Kidney (tissue), 14 donors: ENCODE results near the gene PKD1. TPM values are rescaled to one million over a fixed set of nuclear protein-coding genes. Genes with fewer than 3 reads are reported as not detected.

Experiments
- DNase-seq, 5 donors: peaks; one replicate each; pipeline ENCODE4 v3.0.0-alpha.2; 2013 to 2020
- FAIRE-seq: peaks from 2 replicates; lab custom pipeline; 2012; peaks lifted over from hg19 to GRCh38; lab: Jason Lieb, UNC
- H3K27ac ChIP-seq, 2 donors: one replicate each; pipeline ENCODE4 v1.7.0; 2013; ENCODE audit warnings: low read depth in 2 of 2, low read length in 2 of 2, inconsistent platforms in 1 of 2
- H3K27me3 ChIP-seq: one replicate; pipeline ENCODE4 v1.7.1; 2013; ENCODE audit warnings: low read length, inconsistent platforms; ENCODE audit not compliant: control insufficient read depth, insufficient read depth
- H3K36me3 ChIP-seq, 3 donors: one replicate each; pipeline versions ENCODE4 v1.7.0 to v1.7.1; 2013; ENCODE audit warnings: low read length in 3 of 3, control low read depth in 1 of 3, inconsistent platforms in 1 of 3; ENCODE audit not compliant: insufficient read depth in 3 of 3, control insufficient read depth in 2 of 3
- H3K4me1 ChIP-seq, 3 donors: one replicate each; pipeline versions ENCODE4 v1.7.0 to v1.7.1; 2013; ENCODE audit warnings: low read length in 3 of 3, inconsistent platforms in 1 of 3, low read depth in 1 of 3; ENCODE audit not compliant: control insufficient read depth in 2 of 3, insufficient read depth in 2 of 3
- H3K4me3 ChIP-seq, 3 donors: one replicate each; pipeline versions ENCODE4 v1.7.0 to v1.8.1; 2013; ENCODE audit warnings: low read length in 3 of 3, control low read depth in 1 of 3, inconsistent platforms in 1 of 3
- H3K9ac ChIP-seq, 3 donors: one replicate each; pipeline versions ENCODE4 v1.7.0 to v1.7.1; 2013; ENCODE audit warnings: low read length in 3 of 3, control low read depth in 1 of 3, inconsistent platforms in 1 of 3
- H3K9me3 ChIP-seq, 3 donors: one replicate each; pipeline versions ENCODE4 v1.7.0 to v1.7.1; 2013; ENCODE audit warnings: low read length in 3 of 3, control low read depth in 1 of 3, inconsistent platforms in 1 of 3; ENCODE audit not compliant: control insufficient read depth in 2 of 3, insufficient read depth in 1 of 3
- intact Hi-C: fragments of 100-400 bp; cut with DNase I; formaldehyde crosslinking; loops from one replicate; pipeline ENCODE4 v1.11.1; 2022
- polyA plus RNA-seq: library from polyadenylated mRNA; stranded (reverse); fragments of 350-450 nt; fragmentation: Illumina TruSeq; extraction: RNeasy Lipid Tissue Mini Kit (QIAGEN cat#74804); gene quantifications from one replicate; pipeline ENCODE4 v1.2.3, GENCODE V29; 2014; ENCODE audit warnings: low read depth, low replicate concordance; ENCODE audit not compliant: insufficient read depth
- total RNA-seq: library from RNA; stranded (reverse); fragmentation: NEBNext Ultra II Directional; extraction: Animal tissue kit (Norgen Biotek cat#: 25700); gene quantifications from one replicate; pipeline ENCODE4 v1.2.1, GENCODE V29; 2021
- TF ChIP-seq, protein P1 (sequence below): IDR thresholded peaks from 3 replicates; pipeline ENCODE4 v1.5.1; 2012; ENCODE audit warnings: mild to moderate bottlenecking, moderate library complexity, borderline replicate concordance; ENCODE audit not compliant: insufficient read depth; ENCODE audit errors: extremely low read depth
- donor health status: control.
- donor health status: control.
- donor health status: control.
- donor health status: control.
- donor health status: control.
- donor health status: DM: yes; HTN: yes; CAD: no.
- donor health status: Normal renal cell carcinoma (clear cell type).

PKD1 gene
- total and polyA plus RNA-seq, 2 donors from 2014 or later, result 16.2 to 88.3 TPM

DNA sequence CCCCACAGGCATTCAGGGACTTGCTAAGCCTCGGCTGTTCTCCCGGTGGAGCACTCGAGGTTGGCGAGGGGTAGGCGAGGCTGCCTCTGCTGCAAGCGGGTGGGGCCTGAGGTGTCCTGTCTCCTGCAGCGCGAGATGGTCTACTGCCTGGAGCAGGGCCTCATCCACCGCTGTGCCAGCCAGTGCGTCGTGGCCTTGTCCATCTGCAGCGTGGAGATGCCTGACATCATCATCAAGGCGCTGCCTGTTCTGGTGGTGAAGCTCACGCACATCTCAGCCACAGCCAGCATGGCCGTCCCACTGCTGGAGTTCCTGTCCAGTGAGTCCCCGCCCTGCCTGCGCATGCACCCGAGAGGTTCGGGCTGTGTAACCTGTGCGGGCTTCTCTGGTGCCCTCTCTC is 61.6 kb downstream of the PKD1 start:
- TF ChIP-seq, protein P1, sequence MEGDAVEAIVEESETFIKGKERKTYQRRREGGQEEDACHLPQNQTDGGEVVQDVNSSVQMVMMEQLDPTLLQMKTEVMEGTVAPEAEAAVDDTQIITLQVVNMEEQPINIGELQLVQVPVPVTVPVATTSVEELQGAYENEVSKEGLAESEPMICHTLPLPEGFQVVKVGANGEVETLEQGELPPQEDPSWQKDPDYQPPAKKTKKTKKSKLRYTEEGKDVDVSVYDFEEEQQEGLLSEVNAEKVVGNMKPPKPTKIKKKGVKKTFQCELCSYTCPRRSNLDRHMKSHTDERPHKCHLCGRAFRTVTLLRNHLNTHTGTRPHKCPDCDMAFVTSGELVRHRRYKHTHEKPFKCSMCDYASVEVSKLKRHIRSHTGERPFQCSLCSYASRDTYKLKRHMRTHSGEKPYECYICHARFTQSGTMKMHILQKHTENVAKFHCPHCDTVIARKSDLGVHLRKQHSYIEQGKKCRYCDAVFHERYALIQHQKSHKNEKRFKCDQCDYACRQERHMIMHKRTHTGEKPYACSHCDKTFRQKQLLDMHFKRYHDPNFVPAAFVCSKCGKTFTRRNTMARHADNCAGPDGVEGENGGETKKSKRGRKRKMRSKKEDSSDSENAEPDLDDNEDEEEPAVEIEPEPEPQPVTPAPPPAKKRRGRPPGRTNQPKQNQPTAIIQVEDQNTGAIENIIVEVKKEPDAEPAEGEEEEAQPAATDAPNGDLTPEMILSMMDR, result no peak
- H3K9me3 ChIP-seq, result no peaks in the 10 kb centered on the region
- H3K27ac ChIP-seq, result no peak overlapping the region
- DNase-seq (no peak), FAIRE-seq (no peak)
- H3K4me3 ChIP-seq, result no peak overlapping the region
- H3K27me3 ChIP-seq, result no peaks in the 10 kb centered on the region
- no peaks in the 10 kb centered on the region for H3K4me1 ChIP-seq
- peaks cover 0 to 38% (median 10%) of the 10 kb centered on the region in 3 donors for H3K36me3 ChIP-seq
- no peak overlapping the region for H3K9ac ChIP-seq
- intact Hi-C loops, result no loop called here

DNA sequence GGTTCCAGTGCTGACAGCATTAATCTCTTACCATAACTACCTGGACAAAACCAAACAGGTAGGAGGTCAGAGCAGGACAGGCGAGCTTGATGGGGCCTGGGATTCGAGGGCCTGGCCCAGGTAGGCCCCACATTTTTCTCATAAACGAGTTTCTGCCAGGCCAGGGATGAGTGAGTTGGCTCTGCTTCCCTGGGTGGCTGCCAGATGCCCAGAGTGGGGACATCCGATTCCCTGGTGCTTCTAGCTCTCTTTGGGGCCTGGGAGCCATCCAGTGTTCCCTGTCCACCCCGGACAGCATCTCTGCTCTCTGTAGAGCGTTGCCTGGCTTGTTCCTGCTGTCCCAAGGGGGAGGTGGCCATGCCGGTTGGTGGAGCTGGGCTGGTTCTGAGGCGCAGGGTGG is 62.8 kb downstream of the PKD1 start:
- DNase-seq, result no peak

DNA sequence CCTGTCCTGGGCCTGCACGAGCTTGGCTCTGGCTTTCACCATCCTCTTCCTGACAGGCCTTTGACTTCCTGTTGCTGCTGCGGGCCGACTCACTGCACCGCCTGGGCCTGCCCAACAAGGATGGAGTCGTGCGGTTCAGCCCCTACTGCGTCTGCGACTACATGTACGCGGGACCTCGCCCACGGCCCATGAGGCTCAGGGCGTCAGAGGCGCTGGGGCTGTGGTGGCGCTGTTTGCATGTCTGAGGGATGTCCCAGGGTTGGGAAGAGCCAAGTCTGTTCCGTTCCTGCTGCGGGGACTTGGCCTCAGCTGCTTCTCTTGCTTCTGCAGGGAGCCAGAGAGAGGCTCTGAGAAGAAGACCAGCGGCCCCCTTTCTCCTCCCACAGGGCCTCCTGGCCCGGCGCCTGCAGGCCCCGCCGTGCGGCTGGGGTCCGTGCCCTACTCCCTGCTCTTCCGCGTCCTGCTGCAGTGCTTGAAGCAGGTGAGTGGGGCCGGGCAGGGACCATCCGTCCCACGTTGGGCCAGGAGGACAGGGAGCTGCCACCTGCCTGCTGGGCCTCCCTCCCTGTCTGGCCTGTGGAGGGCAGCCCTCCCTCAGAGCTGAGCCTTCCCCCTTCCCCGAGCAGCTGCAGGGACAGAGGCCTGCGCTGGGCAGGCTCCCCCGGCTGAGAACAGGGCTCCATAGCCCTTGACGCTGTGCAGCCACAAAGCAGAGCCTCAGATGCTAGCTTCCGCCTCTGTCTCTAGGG is 64.1 kb downstream of the PKD1 start:
- Histone ChIP-seq H3K4me3 (no peak overlapping the region), H3K4me1 (no peaks in the 10 kb centered on the region), H3K9ac (no peak overlapping the region), H3K36me3 (peaks cover 0 to 36% (median 10%) of the 10 kb centered on the region in 3 donors), H3K27me3 (no peaks in the 10 kb centered on the region), H3K9me3 (no peaks in the 10 kb centered on the region), H3K27ac (no peak overlapping the region)
- TF ChIP-seq, protein P1, result no peak
- DNase-seq (no peak), FAIRE-seq (no peak)
- intact Hi-C loops, result no loop called here

More for the DNA sequence above, 62.8 kb downstream of the PKD1 start:
- Histone ChIP-seq H3K4me3 (no peak overlapping the region), H3K9me3 (no peaks in the 10 kb centered on the region), H3K27ac (no peak overlapping the region), H3K36me3 (peaks cover 0 to 41% (median 10%) of the 10 kb centered on the region in 3 donors), H3K27me3 (no peaks in the 10 kb centered on the region), H3K9ac (no peak overlapping the region), H3K4me1 (no peaks in the 10 kb centered on the region)
- intact Hi-C loops, result no loop called here
- no peak for FAIRE-seq
- TF ChIP-seq, protein P1, result no peak
